Measurements from ENCODE around the gene GC. TPM values are rescaled to one million over a fixed set of nuclear protein-coding genes. Genes with fewer than 3 reads are reported as not detected.

GC gene
- total RNA-seq, 1 experiment from 2014 or later = not detected

- H3K9ac ChIP-seq (ENCODE audit: extremely low read depth, insufficient read length, low read length) = no peak overlapping the region
- peak overlapping the region; percentile 21 for H3K4me2 ChIP-seq (ENCODE audit: insufficient read depth, insufficient read length, low read length)
- H3K18ac ChIP-seq (ENCODE audit: insufficient read length, low read depth, low read length) = no peak overlapping the region
- no peaks in the 10 kb centered on the region for H3K79me2 ChIP-seq (ENCODE audit: insufficient read depth, low read length)
- peaks cover 30 to 43% (median 34%) of the 10 kb centered on the region in 3 experiments for H3K36me3 Mint-ChIP-seq (ENCODE audit: insufficient read depth in 1 of 3, low read depth in 3 of 3)
- WGBS (ENCODE audit: extremely low coverage, insufficient read length, low lambda C conversion rate) = no CpG with 5 or more reads among the region's 4 CpGs
- peaks cover 24 to 27% of the 10 kb centered on the region in 2 experiments for H3K9me3 Mint-ChIP-seq
- no peak overlapping the region for H2AK5ac ChIP-seq (ENCODE audit: insufficient read length, low read length)
- no peak overlapping the region for H4K8ac ChIP-seq (replicated peaks; ENCODE audit: insufficient read length, low read depth, low read length)
- H3K56ac ChIP-seq (ENCODE audit: insufficient read length, low read depth, low read length) = no peak overlapping the region
- no peak overlapping the region for H2BK15ac ChIP-seq (ENCODE audit: low read depth, low read length)
- H3K4ac ChIP-seq (ENCODE audit: low read depth, low read length) = no peak overlapping the region
- no peak for TF ChIP-seq CTCF (conservative IDR thresholded peaks at IDR 0.05)
- no peaks in the 10 kb centered on the region for H3K23me2 ChIP-seq (ENCODE audit: insufficient read length, low read depth, low read length, poor library complexity, severe bottlenecking)
- H3K14ac ChIP-seq (ENCODE audit: insufficient read depth, low read length) = no peak overlapping the region
- H2BK12ac ChIP-seq (ENCODE audit: insufficient read length, low read depth, low read length) = no peak overlapping the region
- H3K23ac ChIP-seq (ENCODE audit: insufficient read length, low read depth, low read length) = no peak overlapping the region
- H4K91ac ChIP-seq (ENCODE audit: insufficient read length, low read depth, low read length) = no peak overlapping the region
- H3K79me1 ChIP-seq (ENCODE audit: insufficient read depth, low read depth, low read length, poor library complexity, severe bottlenecking) = no peaks in the 10 kb centered on the region
- no peaks in the 10 kb centered on the region for H4K20me1 ChIP-seq (ENCODE audit: control insufficient read depth, insufficient read depth, insufficient read length)
- H3K4me3 Mint-ChIP-seq = peak overlapping the region in 1 of 2 experiments; percentile 57; a peak in 3 of 5 replicates
- peak overlapping the region; percentile 93 to 99 (median 96) for H3K27ac Mint-ChIP-seq
- H3T11ph ChIP-seq (ENCODE audit: low read length) = no peak overlapping the region
- peaks cover 7% of the 10 kb centered on the region; the same call in 1 of the 2 replicates for H3K4me1 ChIP-seq (ENCODE audit: insufficient read depth, low read length)
- no peak overlapping the region for H4K5ac ChIP-seq (ENCODE audit: insufficient read length, low read depth, low read length)
- H3K27me3 ChIP-seq (ENCODE audit: insufficient read depth, low read length) = no peaks in the 10 kb centered on the region
- peaks cover 9% of the 10 kb centered on the region for H3K9me3 ChIP-seq (ENCODE audit: control insufficient read depth, low read depth, low read length)
- H3K27ac ChIP-seq (ENCODE audit: insufficient read length, low read depth, low read length) = peak overlapping the region; percentile 85
- H2AFZ ChIP-seq (ENCODE audit: low read length) = peak overlapping the region; percentile 6
- no peak overlapping the region for H2BK5ac ChIP-seq (ENCODE audit: insufficient read length, low read length)
- H2BK20ac ChIP-seq (ENCODE audit: low read depth, low read length, poor library complexity, severe bottlenecking) = no peak overlapping the region
- H3K27me3 Mint-ChIP-seq (ENCODE audit: low read depth) = no peaks in the 10 kb centered on the region
- DNase-seq = peak; percentile 39
- H3K4me1 Mint-ChIP-seq = peaks cover 27 to 33% of the 10 kb centered on the region in 2 experiments
- no peak overlapping the region for H2BK120ac ChIP-seq (ENCODE audit: low read depth, low read length, poor library complexity, severe bottlenecking)
These were observed 18.5 kb downstream of the GC start for GRCh38 chr4:71765350-71765749.
